ENCODE results near the gene TMEM59. TPM values are rescaled to one million over a fixed set of nuclear protein-coding genes. Genes with fewer than 3 reads are reported as not detected.

TMEM59 gene
- total RNA-seq, 2 experiments from 2014 or later: 99.3 to 120 TPM

Small RNA genes lying within 50 kb of the gene (microRNA-seq; reads per million reads assigned to microRNA genes)
- 6.0 reads per million, percentile 20 among the genes with 10 or more reads in this experiment for gene MIR4781 (ENCODE audit: borderline replicate concordance)

Other genes with a start within 250 kb of the TMEM59 start
- 10 to 100 TPM; 31.2 to 38.5 TPM for gene NDC1, start 214.9 kb downstream of the TMEM59 start, total RNA-seq
- 10 to 100 TPM; 19.0 to 24.4 TPM for gene YIPF1, start 163.4 kb downstream of the TMEM59 start, total RNA-seq
- gene DIO1, start 159.0 kb downstream of the TMEM59 start, total RNA-seq: not detected
- gene IFT25, start 107.5 kb downstream of the TMEM59 start, total RNA-seq: 10 to 100 TPM; 56.6 to 62.0 TPM
- gene LRRC42, start 106.9 kb downstream of the TMEM59 start, total RNA-seq: 10 to 100 TPM; 25.4 to 31.3 TPM
- gene LDLRAD1, start 35.0 kb downstream of the TMEM59 start, total RNA-seq: not detected
- 10 to 100 TPM; 14.0 to 14.2 TPM for gene TCEANC2, start 404 bp upstream of the TMEM59 start, total RNA-seq
- not detected for gene CDCP2, start 99.8 kb upstream of the TMEM59 start, total RNA-seq
- gene CYB5RL, start 146.8 kb upstream of the TMEM59 start, total RNA-seq: 10 to 100 TPM; 13.1 to 13.5 TPM
- 100 to 1,000 TPM; 177 to 189 TPM for gene MRPL37, start 147.0 kb upstream of the TMEM59 start, total RNA-seq

Measured in activated CD4-positive, alpha-beta T cell treated with anti-CD3 and anti-CD28 coated beads for 36 hours (primary cell).